Measurements from ENCODE around the gene NOC2L.

DNA sequence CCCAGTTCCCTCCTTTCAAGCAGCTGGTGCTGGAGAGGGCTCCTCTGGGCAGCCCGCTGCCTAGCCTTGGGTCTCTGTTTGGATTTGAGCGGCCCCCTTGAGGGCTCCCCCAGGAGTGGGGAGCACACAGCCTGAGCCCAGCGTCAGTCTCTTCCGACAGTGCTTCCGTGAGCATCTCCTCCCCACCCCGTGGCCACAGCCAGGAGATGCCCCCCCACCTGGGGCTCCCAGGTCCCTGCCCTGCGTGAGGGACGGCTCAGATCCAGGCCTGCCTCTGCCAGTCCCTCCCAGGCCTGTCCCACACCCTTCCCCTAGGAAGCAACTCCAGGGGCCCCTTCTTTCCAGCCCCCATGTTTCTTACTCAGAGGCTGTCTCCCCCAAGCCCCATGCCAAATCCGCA lies 31.8 kb downstream of the NOC2L start:
- TF ChIP-seq, protein P1, sequence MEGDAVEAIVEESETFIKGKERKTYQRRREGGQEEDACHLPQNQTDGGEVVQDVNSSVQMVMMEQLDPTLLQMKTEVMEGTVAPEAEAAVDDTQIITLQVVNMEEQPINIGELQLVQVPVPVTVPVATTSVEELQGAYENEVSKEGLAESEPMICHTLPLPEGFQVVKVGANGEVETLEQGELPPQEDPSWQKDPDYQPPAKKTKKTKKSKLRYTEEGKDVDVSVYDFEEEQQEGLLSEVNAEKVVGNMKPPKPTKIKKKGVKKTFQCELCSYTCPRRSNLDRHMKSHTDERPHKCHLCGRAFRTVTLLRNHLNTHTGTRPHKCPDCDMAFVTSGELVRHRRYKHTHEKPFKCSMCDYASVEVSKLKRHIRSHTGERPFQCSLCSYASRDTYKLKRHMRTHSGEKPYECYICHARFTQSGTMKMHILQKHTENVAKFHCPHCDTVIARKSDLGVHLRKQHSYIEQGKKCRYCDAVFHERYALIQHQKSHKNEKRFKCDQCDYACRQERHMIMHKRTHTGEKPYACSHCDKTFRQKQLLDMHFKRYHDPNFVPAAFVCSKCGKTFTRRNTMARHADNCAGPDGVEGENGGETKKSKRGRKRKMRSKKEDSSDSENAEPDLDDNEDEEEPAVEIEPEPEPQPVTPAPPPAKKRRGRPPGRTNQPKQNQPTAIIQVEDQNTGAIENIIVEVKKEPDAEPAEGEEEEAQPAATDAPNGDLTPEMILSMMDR (IDR thresholded peaks at IDR 0.05) = no peak
- no peak for TF ChIP-seq POLR2AphosphoS5 (IDR thresholded peaks at IDR 0.05; ENCODE audit: insufficient read depth in 1 of 2, low read depth in 1 of 2)
- no peak for TF ChIP-seq POLR2A (IDR thresholded peaks at IDR 0.05)

All from vagina (tissue), 2 donors.